Measurements from ENCODE around the gene CREBL2.
A peak's percentile ranks its signal among the peaks of the same experiment; 100 is the strongest.

CREBL2 gene

GRCh38 chr12:12608557-12608957, 3.1 kb upstream of the CREBL2 start:
- H3K4me1 ChIP-seq = no peaks in the 10 kb centered on the region; the same call in 1 of the 2 replicates
- no peaks in the 10 kb centered on the region for H3K9me3 ChIP-seq
- H3K4me3 ChIP-seq (ENCODE audit: low read depth, low read length) = no peak overlapping the region
- TF ChIP-seq CTCF (IDR thresholded peaks at IDR 0.05; ENCODE audit: low read depth, low read length) = peak; percentile 20; the same call in 1 of the 2 replicates
- no peaks in the 10 kb centered on the region for H3K27me3 ChIP-seq
- no peak for DNase-seq
- no peaks in the 10 kb centered on the region for H3K36me3 ChIP-seq

DNA sequence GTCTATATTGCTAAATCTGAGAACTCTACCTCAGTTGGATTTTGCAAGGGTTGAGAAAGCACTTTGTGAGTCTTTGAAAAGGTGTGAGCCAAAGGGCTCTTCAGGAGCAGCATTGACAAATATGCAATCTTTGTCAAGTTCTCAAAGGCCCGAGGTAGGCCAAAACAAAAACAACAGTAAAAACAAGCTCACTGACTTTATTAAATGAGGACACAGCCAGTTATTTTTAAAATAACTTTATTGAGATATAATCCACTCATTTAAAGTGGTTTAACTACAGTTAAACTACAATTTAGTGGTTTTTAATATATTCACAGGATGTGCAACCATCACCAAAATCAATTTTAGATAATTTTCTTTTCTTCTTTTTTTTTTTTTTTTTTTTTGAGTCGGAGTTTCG, 2.0 kb upstream of the CREBL2 start:
- DNase-seq = no peak
- Histone ChIP-seq H3K9me3 (no peaks in the 10 kb centered on the region), H3K27me3 (no peaks in the 10 kb centered on the region), H3K4me3 (ENCODE audit: low read depth, low read length) (no peak overlapping the region), H3K4me1 (no peaks in the 10 kb centered on the region; the same call in 1 of the 2 replicates), H3K36me3 (no peaks in the 10 kb centered on the region)
- no peak for TF ChIP-seq CTCF (IDR thresholded peaks at IDR 0.05; ENCODE audit: low read depth, low read length)

DNA sequence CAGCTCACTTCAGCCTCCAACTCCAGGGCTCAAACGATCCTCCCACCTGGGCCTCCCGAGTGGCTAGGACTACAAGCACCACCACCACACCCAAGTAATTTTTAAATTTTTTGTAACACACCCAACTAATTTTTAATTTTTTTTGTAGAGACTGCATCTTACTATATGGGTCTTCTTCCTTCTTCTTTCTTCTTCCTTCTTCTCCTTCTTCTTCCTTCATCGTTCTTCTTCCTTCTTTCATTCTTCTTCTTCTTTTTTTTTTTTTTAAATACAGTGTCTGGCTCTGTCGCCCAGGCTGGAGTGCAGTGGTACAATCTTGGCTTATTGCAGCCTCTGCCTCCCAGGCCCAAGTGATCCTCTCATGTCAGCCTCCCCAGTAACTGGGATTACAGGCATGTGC, 965 bp upstream of the CREBL2 start:
- no peak for DNase-seq
- Histone ChIP-seq H3K4me1 (no peaks in the 10 kb centered on the region; the same call in 1 of the 2 replicates), H3K27me3 (no peaks in the 10 kb centered on the region), H3K9me3 (no peaks in the 10 kb centered on the region), H3K4me3 (ENCODE audit: low read depth, low read length) (no peak overlapping the region), H3K36me3 (no peaks in the 10 kb centered on the region)
- TF ChIP-seq CTCF (IDR thresholded peaks at IDR 0.05; ENCODE audit: low read depth, low read length) = no peak

GRCh38 chr12:12612358-12612757, 682 bp downstream of the CREBL2 start:
- H3K9me3 ChIP-seq = no peaks in the 10 kb centered on the region
- peak overlapping the region; percentile 90 for H3K4me3 ChIP-seq (ENCODE audit: low read depth, low read length)
- TF ChIP-seq CTCF (IDR thresholded peaks at IDR 0.05; ENCODE audit: low read depth, low read length) = no peak
- DNase-seq = no peak
- no peaks in the 10 kb centered on the region for H3K36me3 ChIP-seq
- no peaks in the 10 kb centered on the region; the same call in 1 of the 2 replicates for H3K4me1 ChIP-seq
- H3K27me3 ChIP-seq = no peaks in the 10 kb centered on the region

GRCh38 chr12:12613344-12613743, 1.7 kb downstream of the CREBL2 start:
- Histone ChIP-seq H3K36me3 (no peaks in the 10 kb centered on the region), H3K27me3 (no peaks in the 10 kb centered on the region), H3K4me3 (ENCODE audit: low read depth, low read length) (no peak overlapping the region), H3K4me1 (no peaks in the 10 kb centered on the region; the same call in 1 of the 2 replicates), H3K9me3 (no peaks in the 10 kb centered on the region)
- no peak for TF ChIP-seq CTCF (IDR thresholded peaks at IDR 0.05; ENCODE audit: low read depth, low read length)
- DNase-seq = no peak

GRCh38 chr12:12614342-12614741, 2.7 kb downstream of the CREBL2 start:
- no peaks in the 10 kb centered on the region for H3K36me3 ChIP-seq
- H3K4me3 ChIP-seq (ENCODE audit: low read depth, low read length) = no peak overlapping the region
- DNase-seq = no peak
- no peaks in the 10 kb centered on the region for H3K27me3 ChIP-seq
- H3K4me1 ChIP-seq = no peaks in the 10 kb centered on the region; the same call in 1 of the 2 replicates
- no peaks in the 10 kb centered on the region for H3K9me3 ChIP-seq
- no peak for TF ChIP-seq CTCF (IDR thresholded peaks at IDR 0.05; ENCODE audit: low read depth, low read length)
